Loucy (cell line): ENCODE results near the gene RAB5IF.

Experiments used
- CTCF ChIP-seq: fragments of 200-600 bp; sonication (generic); conservative IDR thresholded peaks from 2 replicates; pipeline ENCODE4 v1.5.1; 2014; ENCODE audit warnings: mild to moderate bottlenecking, antibody characterized with exemption, low read length
- EZH2phosphoT487 ChIP-seq: fragments of 200-600 bp; IDR thresholded peaks from 2 replicates; pipeline ENCODE4 v1.6.1; 2018; ENCODE audit warnings: antibody characterized with exemption, mild to moderate bottlenecking, moderate library complexity, borderline replicate concordance

GRCh38 chr20:36641506-36641843 is 35.9 kb downstream of the RAB5IF start:
- TF ChIP-seq CTCF (no peak), EZH2phosphoT487 (no peak)
